Mesothelial cell of epicardium (in vitro differentiated cells): Measurements from ENCODE around the gene HID1. TPM values are rescaled to one million over a fixed set of nuclear protein-coding genes. Genes with fewer than 3 reads are reported as not detected.
A peak's percentile ranks its signal among the peaks of the same experiment; 100 is the strongest.

ENCODE experiments used
- DNase-seq, 2 experiments: peaks; one replicate each; pipeline ENCODE4 v3.0.0; 2021; ENCODE audit warnings: low spot score in 2 of 2; ENCODE audit not compliant: unreplicated experiment in 2 of 2
- H3K27ac Mint-ChIP-seq: 2 replicates; pipeline ENCODE4 v1.8.0; 2021; ENCODE audit warnings: mixed read lengths
- H3K27me3 Mint-ChIP-seq: 2 replicates; pipeline ENCODE4 v1.8.0; 2021; ENCODE audit warnings: low read depth, mixed read lengths
- H3K36me3 Mint-ChIP-seq: 2 replicates; pipeline ENCODE4 v1.8.0; 2021; ENCODE audit warnings: mixed read lengths
- H3K4me1 Mint-ChIP-seq: 2 replicates; pipeline ENCODE4 v1.8.0; 2021; ENCODE audit warnings: mixed read lengths
- H3K4me3 Mint-ChIP-seq: 2 replicates; pipeline ENCODE4 v1.8.0; 2021; ENCODE audit warnings: mild to moderate bottlenecking, moderate library complexity, mixed read lengths
- H3K9me3 Mint-ChIP-seq: 2 replicates; pipeline ENCODE4 v1.8.0; 2021; ENCODE audit warnings: mixed read lengths
- total RNA-seq: library from RNA; stranded (reverse); gene quantifications from 3 replicates; pipeline ENCODE4 v1.2.1, GENCODE V29; 2021
- TF ChIP-seq, protein P1 (sequence below): fragments of 200-600 bp; sonication (generic); IDR thresholded peaks from one replicate; pipeline ENCODE4 v1.5.0; 2021; ENCODE audit warnings: antibody characterized with exemption; ENCODE audit not compliant: unreplicated experiment

HID1 gene
- total RNA-seq, 1 donor from 2014 or later, result 50.7 TPM

DNA sequence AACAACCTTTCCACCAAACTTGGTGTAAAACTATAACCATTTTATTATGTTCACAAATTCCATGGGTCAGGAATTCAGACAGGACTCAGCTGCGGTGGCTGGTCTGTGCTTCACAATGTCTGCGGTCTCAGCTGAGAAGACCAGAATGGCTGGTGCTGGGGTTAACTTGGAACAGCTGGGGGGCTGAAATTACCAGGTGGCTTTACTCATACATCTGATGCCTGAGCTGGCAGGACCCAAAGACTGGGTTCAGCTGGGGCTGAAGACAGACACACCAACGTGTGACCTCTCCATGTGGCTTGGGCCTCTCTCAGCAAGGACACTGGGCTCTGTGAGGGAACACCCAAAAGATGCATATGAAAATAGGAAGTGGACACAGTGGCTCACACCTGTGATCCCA, 5.7 kb upstream of the HID1 start:
- Mint-ChIP-seq H3K4me3 (no peak overlapping the region), H3K4me1 (peaks cover 9% of the 10 kb centered on the region), H3K27me3 (peaks cover 24% of the 10 kb centered on the region), H3K9me3 (no peaks in the 10 kb centered on the region), H3K36me3 (no peaks in the 10 kb centered on the region), H3K27ac (no peak overlapping the region)
- TF ChIP-seq, protein P1, sequence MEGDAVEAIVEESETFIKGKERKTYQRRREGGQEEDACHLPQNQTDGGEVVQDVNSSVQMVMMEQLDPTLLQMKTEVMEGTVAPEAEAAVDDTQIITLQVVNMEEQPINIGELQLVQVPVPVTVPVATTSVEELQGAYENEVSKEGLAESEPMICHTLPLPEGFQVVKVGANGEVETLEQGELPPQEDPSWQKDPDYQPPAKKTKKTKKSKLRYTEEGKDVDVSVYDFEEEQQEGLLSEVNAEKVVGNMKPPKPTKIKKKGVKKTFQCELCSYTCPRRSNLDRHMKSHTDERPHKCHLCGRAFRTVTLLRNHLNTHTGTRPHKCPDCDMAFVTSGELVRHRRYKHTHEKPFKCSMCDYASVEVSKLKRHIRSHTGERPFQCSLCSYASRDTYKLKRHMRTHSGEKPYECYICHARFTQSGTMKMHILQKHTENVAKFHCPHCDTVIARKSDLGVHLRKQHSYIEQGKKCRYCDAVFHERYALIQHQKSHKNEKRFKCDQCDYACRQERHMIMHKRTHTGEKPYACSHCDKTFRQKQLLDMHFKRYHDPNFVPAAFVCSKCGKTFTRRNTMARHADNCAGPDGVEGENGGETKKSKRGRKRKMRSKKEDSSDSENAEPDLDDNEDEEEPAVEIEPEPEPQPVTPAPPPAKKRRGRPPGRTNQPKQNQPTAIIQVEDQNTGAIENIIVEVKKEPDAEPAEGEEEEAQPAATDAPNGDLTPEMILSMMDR, result no peak
- DNase-seq, result no peak

DNA sequence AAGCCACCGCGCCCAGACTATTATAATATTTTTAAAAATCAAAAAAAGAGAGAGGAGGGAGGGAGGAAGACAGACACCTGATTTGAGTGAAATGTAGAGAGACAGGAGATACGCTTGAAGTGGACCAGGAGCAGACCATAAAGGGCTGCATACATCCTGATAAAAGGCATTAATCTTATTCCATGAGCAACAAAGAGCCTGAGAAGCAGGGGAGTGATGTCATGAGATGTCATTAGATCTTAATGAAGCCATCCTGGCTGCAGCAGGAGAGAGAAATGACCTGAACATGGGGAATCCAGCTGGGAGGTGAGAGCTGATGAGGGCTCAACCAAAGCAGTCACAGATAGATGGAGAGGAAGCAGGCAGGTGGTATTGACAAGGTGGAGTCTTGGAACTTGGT, 5.2 kb upstream of the HID1 start:
- H3K4me3 Mint-ChIP-seq, result no peak overlapping the region
- H3K4me1 Mint-ChIP-seq, result peaks cover 13% of the 10 kb centered on the region
- H3K27me3 Mint-ChIP-seq, result peaks cover 29% of the 10 kb centered on the region
- TF ChIP-seq, protein P1, result no peak
- no peak overlapping the region for H3K27ac Mint-ChIP-seq
- H3K9me3 Mint-ChIP-seq, result no peaks in the 10 kb centered on the region
- H3K36me3 Mint-ChIP-seq, result no peaks in the 10 kb centered on the region
- no peak for DNase-seq

DNA sequence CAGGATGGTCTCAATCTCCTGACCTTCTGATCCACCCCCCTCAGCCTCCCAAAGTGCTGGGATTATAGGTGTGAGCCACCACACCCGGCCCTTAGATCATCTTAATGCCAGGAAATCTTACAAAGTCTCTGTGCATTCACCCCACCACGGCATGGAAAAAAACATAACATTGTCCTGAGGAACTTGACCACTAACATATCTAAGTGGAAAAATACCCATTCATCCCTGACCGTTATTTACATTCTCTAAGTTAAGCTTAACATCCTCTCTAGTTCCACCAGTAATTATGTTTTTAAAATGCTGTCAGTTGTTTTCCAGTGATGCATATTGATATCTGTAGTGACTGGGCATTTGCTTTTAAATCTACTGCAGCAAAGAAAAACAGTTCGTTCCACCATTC, 3.4 kb upstream of the HID1 start:
- TF ChIP-seq, protein P1, result no peak
- Mint-ChIP-seq H3K36me3 (no peaks in the 10 kb centered on the region), H3K27ac (no peak overlapping the region), H3K9me3 (no peaks in the 10 kb centered on the region), H3K4me1 (peaks cover 16% of the 10 kb centered on the region), H3K27me3 (peaks cover 40% of the 10 kb centered on the region), H3K4me3 (no peak overlapping the region)
- no peak for DNase-seq

DNA sequence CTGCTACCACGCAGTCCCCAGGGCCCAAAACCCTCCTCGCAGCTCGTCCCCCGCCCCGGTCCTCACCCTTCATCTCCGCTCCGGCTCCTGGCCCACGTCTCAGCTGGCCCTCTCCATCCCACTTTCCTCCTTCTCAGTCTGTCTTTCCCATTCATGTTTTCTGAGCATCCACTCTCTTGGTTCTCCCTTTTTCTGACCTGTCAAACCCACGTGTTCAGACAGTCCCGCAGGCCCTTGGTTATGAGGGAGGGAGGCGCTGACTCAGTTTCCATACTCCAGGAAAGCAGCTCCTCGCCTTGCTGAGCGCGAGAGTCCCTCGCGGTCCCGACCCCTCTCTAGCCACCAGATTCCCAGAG, 392 bp upstream of the HID1 start:
- peaks cover 28% of the 10 kb centered on the region for H3K4me1 Mint-ChIP-seq
- no peaks in the 10 kb centered on the region for H3K9me3 Mint-ChIP-seq
- TF ChIP-seq, protein P1, result no peak
- peaks cover 44% of the 10 kb centered on the region for H3K27me3 Mint-ChIP-seq
- no peaks in the 10 kb centered on the region for H3K36me3 Mint-ChIP-seq
- H3K27ac Mint-ChIP-seq, result peak overlapping the region; percentile 5
- DNase-seq, result no peak
- peak overlapping the region; percentile 70 for H3K4me3 Mint-ChIP-seq

DNA sequence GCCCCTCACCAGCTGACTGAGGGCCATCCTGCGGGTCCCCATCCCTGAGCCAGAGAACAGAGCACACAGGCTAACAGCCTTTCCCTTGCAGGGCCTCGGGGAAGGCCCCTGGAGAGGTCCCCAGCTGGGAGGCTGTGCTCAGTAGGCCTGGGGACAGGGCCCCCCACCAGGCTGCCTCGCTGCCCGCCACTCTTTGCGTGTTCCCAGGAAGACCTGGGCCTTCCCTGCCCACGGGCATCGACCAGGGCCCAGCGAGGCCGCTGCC, 785 bp downstream of the HID1 start:
- no peak overlapping the region for H3K27ac Mint-ChIP-seq
- no peak for DNase-seq
- peaks cover 44% of the 10 kb centered on the region for H3K27me3 Mint-ChIP-seq
- peak overlapping the region; percentile 70 for H3K4me3 Mint-ChIP-seq
- peaks cover 28% of the 10 kb centered on the region for H3K4me1 Mint-ChIP-seq
- TF ChIP-seq, protein P1, result no peak
- no peaks in the 10 kb centered on the region for H3K36me3 Mint-ChIP-seq
- H3K9me3 Mint-ChIP-seq, result no peaks in the 10 kb centered on the region

DNA sequence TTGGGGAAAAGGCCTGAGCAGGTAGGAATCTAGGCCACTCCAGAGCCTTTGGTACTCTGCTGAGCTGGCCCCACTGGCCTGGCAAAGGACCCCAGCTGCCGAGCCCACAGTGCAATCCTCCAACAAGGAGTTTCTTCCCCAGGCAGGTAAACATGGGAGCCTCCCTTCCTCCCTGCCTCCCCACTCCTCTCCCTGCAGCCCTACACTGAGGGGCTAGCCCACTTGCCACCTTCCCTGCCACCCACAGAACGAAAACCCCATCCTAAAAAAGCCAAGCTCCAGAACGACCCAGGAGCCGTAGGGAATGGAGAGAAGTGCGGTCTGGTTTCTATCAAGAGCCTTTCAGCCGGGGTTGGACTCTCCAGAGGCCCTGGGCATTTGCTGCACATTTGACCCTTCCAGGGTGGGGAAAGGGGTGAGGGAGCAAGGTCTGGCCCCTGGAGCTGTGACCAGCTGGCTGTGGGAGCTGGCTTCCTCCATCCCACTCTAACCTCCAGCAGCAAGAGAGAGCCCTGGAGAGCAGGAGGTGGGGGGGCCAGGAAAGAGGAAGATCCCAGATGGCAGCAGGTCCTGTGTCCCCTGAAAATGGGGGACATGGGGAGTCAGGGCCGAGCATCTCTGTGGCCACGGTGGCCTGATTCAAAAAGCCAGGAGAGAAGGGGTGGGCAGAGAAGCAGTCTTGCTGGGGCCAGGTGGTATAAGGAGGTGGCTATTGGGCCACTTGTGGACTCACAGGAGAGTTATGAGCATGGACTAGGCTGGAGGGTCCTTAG, 1.3 kb downstream of the HID1 start:
- no peak for DNase-seq
- Mint-ChIP-seq H3K4me3 (peak overlapping the region; percentile 70), H3K36me3 (no peaks in the 10 kb centered on the region), H3K9me3 (no peaks in the 10 kb centered on the region), H3K27me3 (peaks cover 44% of the 10 kb centered on the region), H3K27ac (peak overlapping the region; percentile 47), H3K4me1 (peaks cover 28% of the 10 kb centered on the region)
- TF ChIP-seq, protein P1, result no peak
